ENCODE measurements around the gene CDK17.

The CDK17 gene

DNA sequence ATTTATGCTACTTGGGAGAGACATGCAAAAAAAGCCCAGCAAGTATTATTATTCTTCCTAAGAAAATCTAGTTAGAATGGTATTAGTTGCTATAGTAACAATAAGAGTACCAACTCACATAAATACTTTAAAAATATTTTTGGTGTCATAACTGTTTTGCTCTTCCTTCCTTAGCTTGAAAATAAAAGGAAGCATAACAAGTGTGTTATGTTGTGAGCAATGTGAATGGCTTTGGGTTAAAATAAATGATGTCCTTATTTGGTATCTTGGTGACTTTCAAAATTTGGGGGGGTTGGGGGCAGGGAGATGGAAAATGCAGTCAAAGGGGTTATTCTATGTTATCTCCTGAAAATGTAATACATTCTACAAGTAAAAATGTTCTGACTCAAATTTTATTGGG is 115.1 kb downstream of the CDK17 start:
- Histone ChIP-seq H3K27me3 (replicated peaks in 2 of 5; ENCODE audit: control insufficient read depth in 4 of 5, insufficient read depth in 5 of 5, low read length in 4 of 5) (no peaks in the 10 kb centered on the region), H3K36me3 (ENCODE audit: control insufficient read depth in 4 of 4, insufficient read depth in 4 of 4, low read length in 3 of 4) (peaks cover 26 to 78% (median 51%) of the 10 kb centered on the region in 4 experiments), H3K27ac (ENCODE audit: insufficient read depth in 1 of 2, low read depth in 1 of 2, low read length in 2 of 2, poor library complexity in 1 of 2, severe bottlenecking in 2 of 2) (no peak overlapping the region), H3K9me3 (ENCODE audit: control extremely low read depth in 1 of 5, control insufficient read depth in 4 of 5, insufficient read depth in 2 of 5, low read depth in 1 of 5, low read length in 4 of 5) (no peaks in the 10 kb centered on the region), H3K4me1 (ENCODE audit: control extremely low read depth in 1 of 4, control insufficient read depth in 4 of 4, insufficient read depth in 4 of 4, low read length in 3 of 4) (peaks cover 0 to 15% (median 3%) of the 10 kb centered on the region in 4 experiments), H3K4me3 (ENCODE audit: control insufficient read depth in 1 of 7, extremely low read depth in 1 of 7, insufficient read depth in 4 of 7, low read depth in 2 of 7, low read length in 6 of 7) (no peak overlapping the region)
- ChIA-PET POLR2A (no interaction called here), CTCF (no interaction called here)
- peak in 2 of 3 donors; percentile 18 to 29 for DNase-seq

DNA sequence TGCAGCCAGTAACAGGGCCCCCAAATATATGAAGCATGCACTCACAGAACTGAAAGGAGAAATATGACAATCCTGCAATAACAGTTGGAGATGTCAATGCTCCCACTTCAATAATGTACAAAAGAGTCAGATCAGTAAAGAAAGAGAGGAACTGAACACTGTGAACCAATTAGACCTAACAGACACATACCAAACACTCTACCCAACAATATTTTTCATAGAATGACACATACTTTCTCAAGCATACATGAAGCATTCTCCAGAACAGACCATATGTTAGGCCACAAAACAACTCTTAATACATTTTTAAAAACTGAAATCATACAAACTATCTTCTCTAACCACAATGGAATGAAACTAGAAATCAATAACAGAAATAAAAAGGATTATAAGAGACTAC is 125.9 kb downstream of the CDK17 start:
- Histone ChIP-seq H3K4me1 (ENCODE audit: control extremely low read depth in 1 of 4, control insufficient read depth in 4 of 4, insufficient read depth in 4 of 4, low read length in 3 of 4) (no peaks in the 10 kb centered on the region), H3K9me3 (ENCODE audit: control extremely low read depth in 1 of 5, control insufficient read depth in 4 of 5, insufficient read depth in 2 of 5, low read depth in 1 of 5, low read length in 4 of 5) (no peaks in the 10 kb centered on the region), H3K4me3 (ENCODE audit: control insufficient read depth in 1 of 7, extremely low read depth in 1 of 7, insufficient read depth in 4 of 7, low read depth in 2 of 7, low read length in 6 of 7) (no peak overlapping the region), H3K27me3 (replicated peaks in 2 of 5; ENCODE audit: control insufficient read depth in 4 of 5, insufficient read depth in 5 of 5, low read length in 4 of 5) (no peaks in the 10 kb centered on the region), H3K27ac (ENCODE audit: insufficient read depth in 1 of 2, low read depth in 1 of 2, low read length in 2 of 2, poor library complexity in 1 of 2, severe bottlenecking in 2 of 2) (peak overlapping the region in 1 of 2 experiments; percentile 3), H3K36me3 (ENCODE audit: control insufficient read depth in 4 of 4, insufficient read depth in 4 of 4, low read length in 3 of 4) (peaks cover 24 to 60% (median 40%) of the 10 kb centered on the region in 4 experiments)
- CTCF ChIA-PET = no interaction called here
- POLR2A ChIA-PET = no interaction called here
- DNase-seq = no peak

DNA sequence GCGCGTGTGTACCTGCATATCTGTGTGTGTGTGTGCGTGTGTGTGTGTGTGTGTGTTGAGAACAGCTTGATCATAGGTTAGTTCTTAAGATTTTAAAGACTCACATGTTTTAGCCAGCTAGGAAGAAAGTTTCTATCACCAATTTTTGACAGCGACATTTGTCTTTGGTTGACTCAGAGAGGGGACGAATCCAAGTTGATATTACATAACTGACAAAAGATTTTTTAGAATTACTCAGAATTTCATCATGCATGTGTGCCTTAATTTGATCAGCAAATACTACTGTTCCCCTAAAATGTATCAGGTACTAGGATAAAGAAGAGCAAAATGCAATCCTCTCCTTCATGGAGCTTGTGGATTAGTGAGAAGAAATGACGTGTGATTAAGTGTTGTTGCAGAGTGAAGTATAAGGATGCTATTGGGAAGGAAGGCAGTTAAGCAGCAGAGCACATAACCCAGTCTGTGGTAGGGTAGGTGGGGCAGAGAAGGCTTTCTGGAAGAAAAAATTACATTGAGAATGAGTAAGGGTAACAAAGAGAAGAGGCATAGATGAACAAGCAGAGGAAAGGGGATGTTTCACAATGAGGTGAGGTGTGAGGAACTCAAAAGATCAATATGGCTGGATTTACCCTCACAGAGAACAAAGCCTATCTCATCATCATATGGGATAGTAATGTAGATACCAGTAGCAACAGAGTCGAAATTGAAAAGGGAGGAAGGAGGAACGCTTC is 128.6 kb downstream of the CDK17 start:
- DNase-seq = no peak
- Histone ChIP-seq H3K4me1 (ENCODE audit: control extremely low read depth in 1 of 4, control insufficient read depth in 4 of 4, insufficient read depth in 4 of 4, low read length in 3 of 4) (no peaks in the 10 kb centered on the region), H3K36me3 (ENCODE audit: control insufficient read depth in 4 of 4, insufficient read depth in 4 of 4, low read length in 3 of 4) (peaks cover 16 to 64% (median 45%) of the 10 kb centered on the region in 4 experiments), H3K4me3 (ENCODE audit: control insufficient read depth in 1 of 7, extremely low read depth in 1 of 7, insufficient read depth in 4 of 7, low read depth in 2 of 7, low read length in 6 of 7) (no peak overlapping the region), H3K9me3 (ENCODE audit: control extremely low read depth in 1 of 5, control insufficient read depth in 4 of 5, insufficient read depth in 2 of 5, low read depth in 1 of 5, low read length in 4 of 5) (no peaks in the 10 kb centered on the region), H3K27ac (ENCODE audit: insufficient read depth in 1 of 2, low read depth in 1 of 2, low read length in 2 of 2, poor library complexity in 1 of 2, severe bottlenecking in 2 of 2) (no peak overlapping the region), H3K27me3 (replicated peaks in 2 of 5; ENCODE audit: control insufficient read depth in 4 of 5, insufficient read depth in 5 of 5, low read length in 4 of 5) (no peaks in the 10 kb centered on the region)
- WGBS (ENCODE audit: insufficient coverage) = 100% methylated on average over 3 of the region's 8 CpGs
- CTCF ChIA-PET = interaction anchor here (0.6 to 2.0 kb wide), 3 partner anchors 8 to 245 kb away, joined by 3 to 5 read pairs (median 4); no protein-coding TSS in a partner anchor
- POLR2A ChIA-PET = no interaction called here

DNA sequence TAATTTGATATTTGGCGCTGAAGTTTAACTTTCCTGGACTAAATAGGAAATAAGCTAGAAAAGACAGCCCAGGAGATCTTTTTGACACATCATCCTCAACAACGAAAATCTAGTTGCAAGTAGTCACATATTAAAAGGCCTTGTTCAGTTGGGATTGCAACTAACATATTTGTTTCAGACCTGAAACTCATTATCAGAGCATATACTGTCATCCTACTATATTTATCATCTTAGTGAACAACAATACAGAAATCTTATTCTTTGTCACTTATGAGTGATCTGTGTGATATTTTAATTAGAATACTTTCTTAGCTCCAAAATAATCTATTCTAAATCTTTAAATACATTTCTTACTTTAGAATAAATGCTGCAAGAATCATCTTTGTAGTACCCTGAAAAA is 134.0 kb downstream of the CDK17 start:
- Histone ChIP-seq H3K4me1 (ENCODE audit: control extremely low read depth in 1 of 4, control insufficient read depth in 4 of 4, insufficient read depth in 4 of 4, low read length in 3 of 4) (no peaks in the 10 kb centered on the region), H3K9me3 (ENCODE audit: control extremely low read depth in 1 of 5, control insufficient read depth in 4 of 5, insufficient read depth in 2 of 5, low read depth in 1 of 5, low read length in 4 of 5) (no peaks in the 10 kb centered on the region), H3K4me3 (ENCODE audit: control insufficient read depth in 1 of 7, extremely low read depth in 1 of 7, insufficient read depth in 4 of 7, low read depth in 2 of 7, low read length in 6 of 7) (no peak overlapping the region), H3K36me3 (ENCODE audit: control insufficient read depth in 4 of 4, insufficient read depth in 4 of 4, low read length in 3 of 4) (peaks cover 25 to 79% (median 48%) of the 10 kb centered on the region in 4 experiments), H3K27ac (ENCODE audit: insufficient read depth in 1 of 2, low read depth in 1 of 2, low read length in 2 of 2, poor library complexity in 1 of 2, severe bottlenecking in 2 of 2) (no peak overlapping the region), H3K27me3 (replicated peaks in 2 of 5; ENCODE audit: control insufficient read depth in 4 of 5, insufficient read depth in 5 of 5, low read length in 4 of 5) (no peaks in the 10 kb centered on the region)
- POLR2A ChIA-PET = no interaction called here
- no peak for DNase-seq
- CTCF ChIA-PET = interaction anchor here (1.0 to 2.7 kb wide), 5 partner anchors 9 to 137 kb away, joined by 3 to 13 read pairs (median 8); no protein-coding TSS in a partner anchor
- 83% methylated on average over 1 of the region's 2 CpGs for WGBS (ENCODE audit: insufficient coverage)

DNA sequence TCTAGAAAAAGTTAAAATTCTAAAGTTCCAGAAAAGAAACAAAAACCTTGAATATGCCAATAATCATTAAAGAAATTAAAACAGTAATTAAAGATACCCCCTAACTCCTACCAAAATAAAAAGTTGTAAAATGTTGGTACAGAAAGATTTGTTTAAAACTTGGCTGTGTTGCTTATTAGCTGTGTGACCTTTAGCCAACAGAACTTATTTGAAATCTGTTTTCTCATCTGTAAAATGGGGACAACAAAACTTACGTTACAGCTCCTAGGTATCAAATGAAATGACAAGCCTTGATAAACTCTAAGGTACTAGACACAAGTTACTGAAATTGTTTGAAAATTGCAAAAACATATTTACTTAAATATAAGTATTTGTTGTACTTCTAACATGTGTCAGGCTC is 134.4 kb downstream of the CDK17 start:
- Histone ChIP-seq H3K27ac (ENCODE audit: insufficient read depth in 1 of 2, low read depth in 1 of 2, low read length in 2 of 2, poor library complexity in 1 of 2, severe bottlenecking in 2 of 2) (no peak overlapping the region), H3K27me3 (replicated peaks in 2 of 5; ENCODE audit: control insufficient read depth in 4 of 5, insufficient read depth in 5 of 5, low read length in 4 of 5) (no peaks in the 10 kb centered on the region), H3K4me3 (ENCODE audit: control insufficient read depth in 1 of 7, extremely low read depth in 1 of 7, insufficient read depth in 4 of 7, low read depth in 2 of 7, low read length in 6 of 7) (no peak overlapping the region), H3K9me3 (ENCODE audit: control extremely low read depth in 1 of 5, control insufficient read depth in 4 of 5, insufficient read depth in 2 of 5, low read depth in 1 of 5, low read length in 4 of 5) (no peaks in the 10 kb centered on the region), H3K36me3 (ENCODE audit: control insufficient read depth in 4 of 4, insufficient read depth in 4 of 4, low read length in 3 of 4) (peaks cover 26 to 79% (median 49%) of the 10 kb centered on the region in 4 experiments), H3K4me1 (ENCODE audit: control extremely low read depth in 1 of 4, control insufficient read depth in 4 of 4, insufficient read depth in 4 of 4, low read length in 3 of 4) (no peaks in the 10 kb centered on the region)
- WGBS (ENCODE audit: insufficient coverage) = no CpG with 5 or more reads among the region's 1 CpG
- ChIA-PET CTCF (interaction anchor here (1.0 to 2.7 kb wide), 4 partner anchors 9 to 137 kb away, joined by 3 to 13 read pairs (median 7); no protein-coding TSS in a partner anchor), POLR2A (no interaction called here)
- DNase-seq = no peak

DNA sequence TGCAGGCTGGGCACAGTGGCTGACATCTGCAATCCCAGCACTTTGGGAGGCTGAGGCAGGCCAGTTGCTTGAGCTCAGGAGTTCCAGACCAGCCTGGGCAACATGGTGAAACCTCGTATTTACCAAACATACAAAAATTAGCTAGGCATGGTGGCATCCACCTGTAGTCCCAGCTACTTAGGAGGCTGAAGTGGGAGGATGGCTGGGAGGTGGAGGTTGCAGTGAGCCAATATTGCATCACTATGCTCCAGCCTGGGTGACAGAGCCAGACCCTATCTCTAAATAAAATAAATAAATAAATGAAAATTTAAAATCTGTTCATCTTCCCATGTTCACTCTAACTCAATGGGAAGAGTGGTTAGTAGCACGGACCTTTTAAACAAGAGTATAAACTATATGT is 134.8 kb downstream of the CDK17 start:
- WGBS (ENCODE audit: insufficient coverage) = no CpG with 5 or more reads among the region's 2 CpGs
- H3K4me3 ChIP-seq (ENCODE audit: control insufficient read depth in 1 of 7, extremely low read depth in 1 of 7, insufficient read depth in 4 of 7, low read depth in 2 of 7, low read length in 6 of 7) = no peak overlapping the region
- ChIA-PET POLR2A (no interaction called here), CTCF (interaction anchor here (2.1 to 2.7 kb wide), 3 partner anchors 8 to 23 kb away, joined by 6 to 13 read pairs (median 8); no protein-coding TSS in a partner anchor)
- DNase-seq = no peak
- H3K4me1 ChIP-seq (ENCODE audit: control extremely low read depth in 1 of 4, control insufficient read depth in 4 of 4, insufficient read depth in 4 of 4, low read length in 3 of 4) = no peaks in the 10 kb centered on the region
- peaks cover 31 to 79% (median 51%) of the 10 kb centered on the region in 4 experiments for H3K36me3 ChIP-seq (ENCODE audit: control insufficient read depth in 4 of 4, insufficient read depth in 4 of 4, low read length in 3 of 4)
- no peak overlapping the region for H3K27ac ChIP-seq (ENCODE audit: insufficient read depth in 1 of 2, low read depth in 1 of 2, low read length in 2 of 2, poor library complexity in 1 of 2, severe bottlenecking in 2 of 2)
- H3K27me3 ChIP-seq (replicated peaks in 2 of 5; ENCODE audit: control insufficient read depth in 4 of 5, insufficient read depth in 5 of 5, low read length in 4 of 5) = no peaks in the 10 kb centered on the region
- no peaks in the 10 kb centered on the region for H3K9me3 ChIP-seq (ENCODE audit: control extremely low read depth in 1 of 5, control insufficient read depth in 4 of 5, insufficient read depth in 2 of 5, low read depth in 1 of 5, low read length in 4 of 5)

DNA sequence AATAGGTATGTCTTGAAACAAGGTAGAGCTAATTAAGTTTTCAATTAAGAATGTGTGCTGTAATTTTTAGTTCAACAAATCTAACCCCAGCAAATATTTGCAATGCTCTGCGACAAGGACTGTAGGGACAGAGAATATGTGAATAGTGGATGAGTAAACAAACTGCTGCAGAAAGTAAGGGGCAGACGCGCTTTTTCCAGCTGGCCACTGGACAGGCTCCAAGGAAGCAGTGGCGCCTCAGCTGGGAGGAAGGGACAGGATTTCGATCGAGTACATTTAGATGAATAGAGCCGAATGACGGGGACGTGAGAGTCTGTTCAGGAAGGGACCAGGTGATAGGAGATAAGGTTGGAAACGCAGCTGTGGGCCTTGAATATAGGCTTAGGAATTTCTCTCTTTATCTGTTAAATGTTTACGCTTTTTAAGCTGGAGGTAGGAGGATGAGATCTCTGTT is 136.8 kb downstream of the CDK17 start:
- no peak for DNase-seq
- peaks cover 29 to 74% (median 49%) of the 10 kb centered on the region in 4 experiments for H3K36me3 ChIP-seq (ENCODE audit: control insufficient read depth in 4 of 4, insufficient read depth in 4 of 4, low read length in 3 of 4)
- CTCF ChIA-PET = interaction anchor here (0.8 to 3.6 kb wide), 4 partner anchors 9 to 33 kb away, joined by 3 to 10 read pairs (median 4); no protein-coding TSS in a partner anchor
- H3K9me3 ChIP-seq (ENCODE audit: control extremely low read depth in 1 of 5, control insufficient read depth in 4 of 5, insufficient read depth in 2 of 5, low read depth in 1 of 5, low read length in 4 of 5) = no peaks in the 10 kb centered on the region
- POLR2A ChIA-PET = no interaction called here
- no peaks in the 10 kb centered on the region for H3K4me1 ChIP-seq (ENCODE audit: control extremely low read depth in 1 of 4, control insufficient read depth in 4 of 4, insufficient read depth in 4 of 4, low read length in 3 of 4)
- WGBS (ENCODE audit: insufficient coverage) = 77% methylated on average over 10 of the region's 11 CpGs
- H3K4me3 ChIP-seq (ENCODE audit: control insufficient read depth in 1 of 7, extremely low read depth in 1 of 7, insufficient read depth in 4 of 7, low read depth in 2 of 7, low read length in 6 of 7) = no peak overlapping the region
- no peak overlapping the region for H3K27ac ChIP-seq (ENCODE audit: insufficient read depth in 1 of 2, low read depth in 1 of 2, low read length in 2 of 2, poor library complexity in 1 of 2, severe bottlenecking in 2 of 2)
- no peaks in the 10 kb centered on the region for H3K27me3 ChIP-seq (replicated peaks in 2 of 5; ENCODE audit: control insufficient read depth in 4 of 5, insufficient read depth in 5 of 5, low read length in 4 of 5)

Data from common myeloid progenitor, CD34-positive (primary cell).